ENCODE data around the gene B9D1. TPM values are rescaled to one million over a fixed set of nuclear protein-coding genes. Genes with fewer than 3 reads are reported as not detected.

B9D1 gene
- total RNA-seq, 1 experiment from 2014 or later = 20.0 TPM

- Histone ChIP-seq H3K79me2 (ENCODE audit: insufficient read depth, low read length) (peaks cover 16% of the 10 kb centered on the region; the same call in 1 of the 2 replicates), H3K36me3 (ENCODE audit: control insufficient read depth in 1 of 2, insufficient read depth in 2 of 2, low read length in 2 of 2) (peaks cover 11 to 22% of the 10 kb centered on the region in 2 experiments; a peak in 3 of 4 replicates), H2AFZ (ENCODE audit: low read depth, low read length, poor library complexity, severe bottlenecking) (no peak overlapping the region), H3K9ac (ENCODE audit: low read length) (no peak overlapping the region), H3K4me1 (ENCODE audit: control insufficient read depth in 1 of 2, insufficient read depth in 2 of 2, low read length in 2 of 2) (0 out of 4 replicates have a peak, but pooled peaks cover 0 to 5% of the 10 kb centered on the region in 2 experiments), H3K9me2 (ENCODE audit: insufficient read depth) (no peaks in the 10 kb centered on the region), H3K4me2 (ENCODE audit: low read length) (no peak overlapping the region), H3K27me3 (ENCODE audit: insufficient read depth, low read length) (no peaks in the 10 kb centered on the region), H4K20me1 (ENCODE audit: insufficient read depth) (no peaks in the 10 kb centered on the region), H3K9me3 (ENCODE audit: control insufficient read depth in 1 of 2, insufficient read depth in 1 of 2, low read depth in 1 of 2, low read length in 2 of 2) (no peaks in the 10 kb centered on the region), H3K4me3 (replicated peaks in 1 of 2; ENCODE audit: low read depth in 1 of 2, low read length in 2 of 2) (no peak overlapping the region), H3K27ac (ENCODE audit: low read depth, low read length) (no peak overlapping the region)
- ATAC-seq (no peak), DNase-seq (ENCODE audit: low read depth, low spot score) (no peak)
- no TSS peak for BruUV-seq (replicated peaks)
- TF ChIP-seq CBX3 (IDR thresholded peaks at IDR 0.05; ENCODE audit: low read depth) = no peak
- no peak for TF ChIP-seq POLR2AphosphoS5 (IDR thresholded peaks at IDR 0.05; ENCODE audit: low read depth, low read length)
- no peak for TF ChIP-seq ELF1 (IDR thresholded peaks at IDR 0.05; ENCODE audit: borderline replicate concordance, low read depth)
- TF ChIP-seq TCF7L2 (IDR thresholded peaks at IDR 0.05; ENCODE audit: borderline replicate concordance, extremely low read depth, insufficient read depth, insufficient read length) = no peak
- POLR2A ChIA-PET = no interaction called here
- CTCF ChIA-PET = no interaction called here
- RAD21 ChIA-PET (ENCODE audit: low non-redundant PET in 1 of 2, low total read pairs in 2 of 2, uncharacterized antibody in 2 of 2, unreplicated experiment in 2 of 2) = no interaction called here
- intact Hi-C loops (cut with micrococcal nuclease) = no loop called here
These were observed 52.4 kb downstream of the B9D1 start for GRCh38 chr17:19310151-19310550.

GRCh38 chr17:19309701-19310100 lies 52.8 kb downstream of the B9D1 start:
- Histone ChIP-seq H4K20me1 (ENCODE audit: insufficient read depth) (no peaks in the 10 kb centered on the region), H3K27ac (ENCODE audit: low read depth, low read length) (no peak overlapping the region), H3K4me3 (replicated peaks in 1 of 2; ENCODE audit: low read depth in 1 of 2, low read length in 2 of 2) (no peak overlapping the region), H3K9me3 (ENCODE audit: control insufficient read depth in 1 of 2, insufficient read depth in 1 of 2, low read depth in 1 of 2, low read length in 2 of 2) (no peaks in the 10 kb centered on the region), H3K9me2 (ENCODE audit: insufficient read depth) (no peaks in the 10 kb centered on the region), H3K4me2 (ENCODE audit: low read length) (no peak overlapping the region), H3K27me3 (ENCODE audit: insufficient read depth, low read length) (no peaks in the 10 kb centered on the region), H3K36me3 (ENCODE audit: control insufficient read depth in 1 of 2, insufficient read depth in 2 of 2, low read length in 2 of 2) (peaks cover 11 to 22% of the 10 kb centered on the region in 2 experiments; a peak in 3 of 4 replicates), H3K9ac (ENCODE audit: low read length) (no peak overlapping the region), H3K79me2 (ENCODE audit: insufficient read depth, low read length) (peaks cover 16% of the 10 kb centered on the region; the same call in 1 of the 2 replicates), H2AFZ (ENCODE audit: low read depth, low read length, poor library complexity, severe bottlenecking) (no peak overlapping the region), H3K4me1 (ENCODE audit: control insufficient read depth in 1 of 2, insufficient read depth in 2 of 2, low read length in 2 of 2) (0 out of 4 replicates have a peak, but pooled peaks cover 0 to 5% of the 10 kb centered on the region in 2 experiments)
- DNase-seq (ENCODE audit: low read depth, low spot score) (no peak), ATAC-seq (no peak)
- intact Hi-C loops (cut with micrococcal nuclease) = no loop called here
- CTCF ChIA-PET = no interaction called here
- RAD21 ChIA-PET (ENCODE audit: low non-redundant PET in 1 of 2, low total read pairs in 2 of 2, uncharacterized antibody in 2 of 2, unreplicated experiment in 2 of 2) = no interaction called here
- no TSS peak for BruUV-seq (replicated peaks)
- no peak for TF ChIP-seq POLR2AphosphoS5 (IDR thresholded peaks at IDR 0.05; ENCODE audit: low read depth, low read length)
- TF ChIP-seq FOSL1 (IDR thresholded peaks at IDR 0.05; ENCODE audit: low read depth) = no peak
- TF ChIP-seq ELF1 (IDR thresholded peaks at IDR 0.05; ENCODE audit: borderline replicate concordance, low read depth) = no peak
- no peak for TF ChIP-seq REST (IDR thresholded peaks at IDR 0.05; ENCODE audit: low read depth)
- no peak for TF ChIP-seq MAX (IDR thresholded peaks at IDR 0.05)
- POLR2A ChIA-PET = no interaction called here

All from HCT116 (cell line).